ENCODE results near the gene WDR31. TPM values are rescaled to one million over a fixed set of nuclear protein-coding genes. Genes with fewer than 3 reads are reported as not detected.

The WDR31 gene
- polyA plus RNA-seq, 2 of the 4 experiments (the other 2 are of a cell fraction): 1.9 to 2.9 TPM

- Histone ChIP-seq H3K27ac (no peak overlapping the region), H3K4me2 (no peak overlapping the region), H3K4me3 (no peak overlapping the region), H3K9me3 (no peaks in the 10 kb centered on the region), H3K4me1 (no peaks in the 10 kb centered on the region)
- FAIRE-seq (no peak), ATAC-seq (no peak), DNase-seq (ENCODE audit: low read depth in 1 of 2, low spot score in 1 of 2) (no peak)
- ChIA-PET CTCF (no interaction called here), POLR2A (no interaction called here)
- TF ChIP-seq NFE2L2 (conservative IDR thresholded peaks at IDR 0.05; ENCODE audit: low read length) (no peak), JUN (IDR thresholded peaks at IDR 0.05) (no peak)
- WGBS (ENCODE audit: missing lambda C conversion rate): 98% methylated on average over 2 of the region's 2 CpGs
Observed at GRCh38 chr9:113289091-113289490, 51.0 kb downstream of the WDR31 start.

GRCh38 chr9:113281356-113281755 is 58.7 kb downstream of the WDR31 start:
- ATAC-seq (no peak), FAIRE-seq (no peak), DNase-seq (ENCODE audit: low read depth in 1 of 2, low spot score in 1 of 2) (no peak)
- Histone ChIP-seq H3K27ac (no peak overlapping the region), H3K9me3 (no peaks in the 10 kb centered on the region), H3K4me3 (no peak overlapping the region), H3K4me2 (no peak overlapping the region), H3K4me1 (peaks cover 20% of the 10 kb centered on the region; the same call in 2 of the 3 replicates)
- CTCF ChIA-PET: interaction anchor here (0.8 to 1.0 kb wide), 2 partner anchors 27 to 29 kb away, joined by 3 to 4 read pairs; no protein-coding TSS in a partner anchor
- 96% methylated on average over 4 of the region's 4 CpGs for WGBS (ENCODE audit: missing lambda C conversion rate)
- POLR2A ChIA-PET: no interaction called here
- TF ChIP-seq ZFP36 (IDR thresholded peaks at IDR 0.05; ENCODE audit: borderline replicate concordance, partially characterized antibody): no peak
- no peak for TF ChIP-seq FOXS1 (CRISPR knock-in tag; IDR thresholded peaks at IDR 0.05)
- no peak for TF ChIP-seq RARB (CRISPR knock-in tag; IDR thresholded peaks at IDR 0.05)
- no peak for TF ChIP-seq ELK1 (IDR thresholded peaks at IDR 0.05; ENCODE audit: low read depth, low read length)
- TF ChIP-seq MYC (IDR thresholded peaks at IDR 0.05; ENCODE audit: borderline replicate concordance, low read length): no peak
- TF ChIP-seq HOXA7 (CRISPR knock-in tag; IDR thresholded peaks at IDR 0.05): no peak
- no peak for TF ChIP-seq EHMT2 (IDR thresholded peaks at IDR 0.05; ENCODE audit: low read depth)
- no peak for TF ChIP-seq MAX (IDR thresholded peaks at IDR 0.05)
- TF ChIP-seq GATA3 (IDR thresholded peaks at IDR 0.05; ENCODE audit: borderline replicate concordance): no peak

- H3K27ac ChIP-seq: no peak overlapping the region
- peaks cover 26% of the 10 kb centered on the region; the same call in 2 of the 3 replicates for H3K4me1 ChIP-seq
- FAIRE-seq: no peak
- no peak for TF ChIP-seq NFE2L2 (conservative IDR thresholded peaks at IDR 0.05; ENCODE audit: low read length)
- no peak for TF ChIP-seq PBX3 (IDR thresholded peaks at IDR 0.05)
- TF ChIP-seq USF2 (IDR thresholded peaks at IDR 0.05): no peak
- TF ChIP-seq GATA3 (IDR thresholded peaks at IDR 0.05; ENCODE audit: borderline replicate concordance): no peak
- TF ChIP-seq MAZ (IDR thresholded peaks at IDR 0.05; ENCODE audit: borderline replicate concordance, low read depth, low read length): no peak
- TF ChIP-seq CHD2 (IDR thresholded peaks at IDR 0.05; ENCODE audit: low read length, partially characterized antibody): no peak
- TF ChIP-seq ELK1 (IDR thresholded peaks at IDR 0.05; ENCODE audit: low read depth, low read length): no peak
- no peak for TF ChIP-seq HOXB13 (CRISPR knock-in tag; IDR thresholded peaks at IDR 0.05; ENCODE audit: low read depth)
- TF ChIP-seq CEBPB (IDR thresholded peaks at IDR 0.05): no peak
- no peak for TF ChIP-seq MYC (IDR thresholded peaks at IDR 0.05; ENCODE audit: borderline replicate concordance, low read length)
- TF ChIP-seq ZC3H11A (IDR thresholded peaks at IDR 0.05): no peak
- TF ChIP-seq RNF2 (IDR thresholded peaks at IDR 0.05; ENCODE audit: borderline replicate concordance, low read depth): no peak
- no peak for TF ChIP-seq CHD4 (IDR thresholded peaks at IDR 0.05; ENCODE audit: borderline replicate concordance)
- TF ChIP-seq HMGXB4 (CRISPR knock-in tag; IDR thresholded peaks at IDR 0.05; ENCODE audit: borderline replicate concordance): no peak
- ChIA-PET POLR2A (no interaction called here), CTCF (interaction anchor here (0.7 to 1.3 kb wide), 2 partner anchors 19 to 61 kb away, joined by 3 to 5 read pairs; no protein-coding TSS in a partner anchor)
- no peak overlapping the region for H3K4me3 ChIP-seq
- H3K9me3 ChIP-seq: no peaks in the 10 kb centered on the region
- DNase-seq (ENCODE audit: low read depth in 1 of 2, low spot score in 1 of 2): no peak
- no peak for ATAC-seq
- WGBS (ENCODE audit: missing lambda C conversion rate): 87% methylated on average over 4 of the region's 4 CpGs
- H3K4me2 ChIP-seq: no peak overlapping the region
Observed at GRCh38 chr9:113278840-113279239, 61.2 kb downstream of the WDR31 start.

Measured in A549 (cell line).